ENCODE results near the gene DSCAML1. TPM values are rescaled to one million over a fixed set of nuclear protein-coding genes. Genes with fewer than 3 reads are reported as not detected.

Gene DSCAML1
- total and polyA plus RNA-seq, 8 donors: 0.08 to 2.9 (median 0.45) TPM

DNA sequence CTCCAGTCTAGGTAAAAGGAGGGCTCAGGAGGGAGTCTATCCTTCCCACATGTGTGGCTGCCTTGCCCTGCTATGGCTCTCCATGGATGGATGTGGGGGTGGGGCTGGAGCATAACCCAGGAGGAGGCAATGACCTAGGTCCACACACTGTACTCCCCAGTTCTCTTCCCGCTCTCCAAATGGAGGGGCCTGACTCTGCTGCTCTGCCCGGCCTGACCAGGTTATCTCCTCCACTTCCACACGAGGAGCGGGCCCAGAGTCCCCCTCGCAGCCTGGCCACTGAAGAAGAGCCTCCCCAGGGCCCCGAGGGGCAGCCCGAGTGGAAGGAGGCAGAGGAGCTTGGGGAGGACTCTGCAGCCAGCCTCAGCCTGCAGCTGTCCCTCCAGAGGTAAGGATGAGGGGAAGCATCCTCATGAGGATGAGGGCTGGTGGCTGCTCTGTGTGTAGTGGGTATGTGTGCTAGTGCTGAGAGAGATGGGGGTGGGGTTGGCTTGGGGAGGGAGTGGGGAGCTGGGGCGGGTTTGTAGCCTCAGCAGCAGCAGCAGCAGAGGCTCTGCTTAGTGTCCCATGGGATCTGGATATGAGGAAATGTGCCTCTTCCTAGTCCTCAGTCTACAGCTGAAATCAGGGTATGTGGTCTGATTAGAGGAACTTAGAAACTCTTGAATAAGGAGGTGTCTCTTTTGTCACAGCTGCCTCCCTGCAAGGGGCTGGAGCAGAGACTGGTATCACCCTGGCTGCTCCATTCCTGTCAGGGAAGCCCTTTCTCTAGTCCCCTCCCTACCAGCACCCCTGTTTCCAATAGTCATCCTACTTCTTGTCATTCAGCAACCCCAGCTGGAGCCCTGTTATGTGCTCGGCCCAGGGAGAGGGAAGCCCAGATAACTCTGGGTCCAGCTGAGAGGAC, 415.3 kb downstream of the DSCAML1 start:
- no peaks in the 10 kb centered on the region for H3K4me1 ChIP-seq
- intact Hi-C loops (cut with DNase I; ENCODE audit: low total_unique reads): no loop called here
- no peak overlapping the region for H3K4me3 ChIP-seq
- 90 to 98% (median 94%) methylated on average over 5 to 9 of the region's 9 CpGs for WGBS, 5 donors
- H3K36me3 ChIP-seq: peaks cover 35 to 96% (median 94%) of the 10 kb centered on the region in 4 donors
- no peaks in the 10 kb centered on the region for H3K9me3 ChIP-seq
- TF ChIP-seq, protein P1, sequence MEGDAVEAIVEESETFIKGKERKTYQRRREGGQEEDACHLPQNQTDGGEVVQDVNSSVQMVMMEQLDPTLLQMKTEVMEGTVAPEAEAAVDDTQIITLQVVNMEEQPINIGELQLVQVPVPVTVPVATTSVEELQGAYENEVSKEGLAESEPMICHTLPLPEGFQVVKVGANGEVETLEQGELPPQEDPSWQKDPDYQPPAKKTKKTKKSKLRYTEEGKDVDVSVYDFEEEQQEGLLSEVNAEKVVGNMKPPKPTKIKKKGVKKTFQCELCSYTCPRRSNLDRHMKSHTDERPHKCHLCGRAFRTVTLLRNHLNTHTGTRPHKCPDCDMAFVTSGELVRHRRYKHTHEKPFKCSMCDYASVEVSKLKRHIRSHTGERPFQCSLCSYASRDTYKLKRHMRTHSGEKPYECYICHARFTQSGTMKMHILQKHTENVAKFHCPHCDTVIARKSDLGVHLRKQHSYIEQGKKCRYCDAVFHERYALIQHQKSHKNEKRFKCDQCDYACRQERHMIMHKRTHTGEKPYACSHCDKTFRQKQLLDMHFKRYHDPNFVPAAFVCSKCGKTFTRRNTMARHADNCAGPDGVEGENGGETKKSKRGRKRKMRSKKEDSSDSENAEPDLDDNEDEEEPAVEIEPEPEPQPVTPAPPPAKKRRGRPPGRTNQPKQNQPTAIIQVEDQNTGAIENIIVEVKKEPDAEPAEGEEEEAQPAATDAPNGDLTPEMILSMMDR (IDR thresholded peaks at IDR 0.05): no peak
- TF ChIP-seq POLR2AphosphoS5 (IDR thresholded peaks at IDR 0.05): no peak
- no peak for TF ChIP-seq EP300 (IDR thresholded peaks at IDR 0.05)
- no peak for TF ChIP-seq POLR2A (IDR thresholded peaks at IDR 0.05)
- DNase-seq: no peak
- H3K27me3 ChIP-seq: no peaks in the 10 kb centered on the region
- no peak overlapping the region for H3K27ac ChIP-seq

DNA sequence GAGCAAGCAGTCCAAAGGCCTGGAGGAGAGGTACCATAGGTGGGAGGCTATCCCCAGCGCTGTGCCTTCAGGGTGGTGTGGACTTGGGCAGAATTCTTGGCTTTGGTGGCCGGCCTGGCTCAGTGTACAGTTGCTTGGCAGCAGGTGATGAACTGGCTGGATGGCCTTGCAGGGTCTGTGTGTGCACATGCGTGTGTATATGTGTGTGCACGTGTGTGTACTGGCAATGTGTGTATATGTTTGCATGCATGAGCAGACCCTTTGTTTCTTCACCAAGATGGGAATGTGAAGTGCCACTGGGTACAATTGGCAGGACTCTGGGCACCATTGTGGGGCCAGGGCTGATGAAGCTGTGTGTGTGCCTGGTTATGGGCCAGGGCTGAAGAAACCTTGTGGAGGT, 416.3 kb downstream of the DSCAML1 start:
- WGBS, 5 donors: 83 to 100% (median 96%) methylated on average over 3 to 4 of the region's 4 CpGs
- H3K4me3 ChIP-seq: no peak overlapping the region
- no peaks in the 10 kb centered on the region for H3K27me3 ChIP-seq
- TF ChIP-seq POLR2A (IDR thresholded peaks at IDR 0.05) (no peak), EP300 (IDR thresholded peaks at IDR 0.05) (no peak), POLR2AphosphoS5 (IDR thresholded peaks at IDR 0.05) (no peak)
- TF ChIP-seq, protein P1 (IDR thresholded peaks at IDR 0.05): no peak
- H3K27ac ChIP-seq: no peak overlapping the region
- no peak for DNase-seq
- intact Hi-C loops (cut with DNase I; ENCODE audit: low total_unique reads): no loop called here
- H3K36me3 ChIP-seq: peaks cover 39 to 96% (median 94%) of the 10 kb centered on the region in 4 donors
- H3K4me1 ChIP-seq: no peaks in the 10 kb centered on the region
- no peaks in the 10 kb centered on the region for H3K9me3 ChIP-seq

DNA sequence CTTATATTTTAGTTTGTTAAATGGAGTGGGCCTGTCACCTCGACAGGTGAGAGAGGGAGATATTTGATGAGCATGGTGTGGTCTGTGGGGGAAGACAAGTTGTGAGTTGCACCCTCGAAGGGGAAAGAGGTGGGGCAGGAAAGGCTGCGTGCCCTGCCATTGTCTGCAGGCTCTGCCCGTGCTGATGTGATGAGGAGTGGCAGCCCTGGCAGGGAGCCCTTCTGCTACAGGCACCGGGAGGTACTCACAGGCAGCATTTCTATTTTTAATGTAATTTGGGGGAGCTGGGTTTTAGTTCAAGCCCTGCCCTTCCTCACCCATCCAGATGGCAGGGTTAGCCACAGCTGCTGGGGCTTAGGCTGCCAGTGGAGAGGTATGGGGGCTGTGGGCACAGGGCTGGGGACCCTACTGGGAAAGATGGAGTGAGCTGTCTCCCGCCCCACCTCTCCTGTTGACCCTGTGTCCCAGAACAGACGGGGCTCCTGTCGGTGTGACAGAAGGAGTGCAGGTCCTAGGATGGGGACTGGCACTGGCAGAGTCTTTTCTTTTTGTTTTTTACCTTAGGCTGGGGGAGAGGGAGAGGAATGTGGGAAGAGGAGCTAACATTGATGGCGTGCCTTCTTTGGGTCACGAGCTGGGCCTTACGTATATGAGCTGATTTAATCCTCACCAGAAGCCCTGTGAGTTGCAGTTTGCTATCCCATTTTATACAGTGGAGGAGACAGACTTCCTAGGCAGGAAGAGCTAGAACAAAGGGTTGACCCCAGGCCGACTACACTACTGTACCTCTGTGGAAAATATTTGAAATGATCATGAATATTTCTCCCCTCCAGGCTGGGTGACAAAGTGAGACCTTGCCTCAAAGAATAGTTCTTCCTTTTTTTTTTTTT, 417.8 kb downstream of the DSCAML1 start:
- no peak for TF ChIP-seq EP300 (IDR thresholded peaks at IDR 0.05)
- no peak for TF ChIP-seq POLR2A (IDR thresholded peaks at IDR 0.05)
- TF ChIP-seq, protein P1 (IDR thresholded peaks at IDR 0.05): no peak
- TF ChIP-seq POLR2AphosphoS5 (IDR thresholded peaks at IDR 0.05): no peak
- Histone ChIP-seq H3K36me3 (peaks cover 42 to 96% (median 94%) of the 10 kb centered on the region in 4 donors), H3K27ac (no peak overlapping the region), H3K27me3 (no peaks in the 10 kb centered on the region), H3K4me3 (no peak overlapping the region), H3K9me3 (no peaks in the 10 kb centered on the region), H3K4me1 (no peaks in the 10 kb centered on the region)
- no peak for DNase-seq
- 76 to 81% (median 79%) methylated on average over 12 of the region's 12 CpGs for WGBS, 5 donors
- intact Hi-C loops (cut with DNase I; ENCODE audit: low total_unique reads): no loop called here

Other genes starting within 250 kb of the DSCAML1 start
- 1 to 10 TPM in 1 of 5 donors, under 1 TPM in 1, not detected in 3; 0.45 to 7.0 TPM for gene FXYD2, start 27.5 kb upstream of the DSCAML1 start, total RNA-seq
- 1 to 10 TPM; 1.0 to 7.8 (median 4.0) TPM for gene FXYD2, start 27.5 kb upstream of the DSCAML1 start, polyA plus RNA-seq
- gene FXYD6, start 79.4 kb upstream of the DSCAML1 start, total RNA-seq: 100 to 1,000 TPM in 1 of 5 donors, 10 to 100 TPM in 4; 12.7 to 187 (median 47.0) TPM
- gene FXYD6, start 79.4 kb upstream of the DSCAML1 start, polyA plus RNA-seq: 10 to 100 TPM; 22.5 to 39.4 (median 25.6) TPM
- 1 to 10 TPM in 2 of 5 donors, under 1 TPM in 1, not detected in 2; 0.37 to 2.2 (median 1.2) TPM for gene TMPRSS13, start 132.2 kb upstream of the DSCAML1 start, total RNA-seq
- 1 to 10 TPM in 1 of 3 donors, under 1 TPM in 1, not detected in 1; 0.19 to 3.8 TPM for gene TMPRSS13, start 132.2 kb upstream of the DSCAML1 start, polyA plus RNA-seq
- gene IL10RA, start 189.2 kb upstream of the DSCAML1 start, total RNA-seq: 100 to 1,000 TPM in 1 of 5 donors, 10 to 100 TPM in 3, 1 to 10 TPM in 1; 5.4 to 190 (median 18.7) TPM
- gene IL10RA, start 189.2 kb upstream of the DSCAML1 start, polyA plus RNA-seq: 1 to 10 TPM; 2.1 to 4.2 (median 3.2) TPM